GM12878 (cell line): ENCODE results near the gene PAEP.

Experiments
- BHLHE40 ChIP-seq, 2 experiments: fragments of 450-650 bp in 1 of 2; IDR thresholded peaks; 2 replicates each; pipeline ENCODE4 v1.6.1; 2011 to 2017; ENCODE audit warnings: low read depth in 2 of 2, borderline replicate concordance in 1 of 2, improper control_type of control experiment in 1 of 2, low read length in 1 of 2, mild to moderate bottlenecking in 1 of 2
- MXI1 ChIP-seq: fragments of 150-350 bp; IDR thresholded peaks from 2 replicates; pipeline ENCODE4 v1.6.1; 2011; ENCODE audit warnings: low read depth, mild to moderate bottlenecking, inconsistent platforms, low read length, improper control_type of control experiment
- POLR2AphosphoS5 ChIP-seq: IDR thresholded peaks from 2 replicates; pipeline ENCODE4 v1.6.1; 2011; ENCODE audit warnings: mild to moderate bottlenecking, low read length, inconsistent platforms
- RAD21 ChIP-seq: IDR thresholded peaks from 2 replicates; pipeline ENCODE4 v1.6.1; 2011; ENCODE audit warnings: mild to moderate bottlenecking, low read depth, low read length, moderate library complexity; ENCODE audit not compliant: insufficient read depth
- SIN3A ChIP-seq: IDR thresholded peaks from 2 replicates; pipeline ENCODE4 v1.6.1; 2012; ENCODE audit warnings: low read depth, low read length, improper control_type of control experiment
- YY1 ChIP-seq: IDR thresholded peaks from 2 replicates; pipeline ENCODE4 v1.6.1; 2011; ENCODE audit warnings: low read depth, mild to moderate bottlenecking, low read length
- TF ChIP-seq, protein P1 (sequence below): IDR thresholded peaks from 2 replicates; pipeline ENCODE4 v1.6.1; 2011; ENCODE audit warnings: low read depth, mild to moderate bottlenecking, low read length, moderate library complexity, borderline replicate concordance; ENCODE audit errors: extremely low read depth
- TF ChIP-seq, protein P2 (sequence below): IDR thresholded peaks from 2 replicates; pipeline ENCODE4 v1.6.1; 2012; ENCODE audit warnings: low read depth, low read length, improper control_type of control experiment
- TF ChIP-seq, protein P3 (sequence below), 3 experiments: IDR thresholded peaks in 2 of 3; conservative IDR thresholded peaks in 1 of 3; 2 replicates each; pipeline ENCODE4 v1.5.1; 2011; ENCODE audit warnings: low read depth in 3 of 3, low read length in 3 of 3, mild to moderate bottlenecking in 3 of 3, control low read depth in 2 of 3, moderate library complexity in 2 of 3, inconsistent platforms in 1 of 3, mixed read lengths in 1 of 3; ENCODE audit not compliant: control insufficient read depth in 2 of 3, insufficient read depth in 1 of 3; ENCODE audit errors: extremely low read depth in 1 of 3

DNA sequence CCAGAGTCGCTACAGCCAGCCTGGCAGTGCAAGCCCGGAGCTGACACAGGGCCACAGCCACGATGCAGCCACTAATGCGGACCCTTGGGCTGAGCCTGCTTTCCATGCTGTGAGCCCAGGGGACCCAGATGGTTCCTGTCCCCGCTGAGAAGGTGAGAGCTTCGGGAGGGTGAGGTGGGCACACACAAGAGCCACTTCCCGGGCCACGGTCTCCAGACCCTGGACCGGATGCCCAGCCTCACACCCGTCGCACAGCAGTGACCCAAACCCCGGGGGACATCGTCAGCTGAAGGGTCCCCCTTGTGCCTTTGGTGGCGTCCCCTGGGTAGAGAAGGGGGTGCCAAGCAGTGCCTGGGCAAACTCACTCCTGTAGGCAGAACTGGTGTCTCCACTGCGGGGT lies 13.4 kb downstream of the PAEP start:
- TF ChIP-seq POLR2AphosphoS5 (no peak), SIN3A (no peak), RAD21 (no peak), YY1 (no peak), MXI1 (no peak), BHLHE40 (IDR thresholded peaks at IDR 0.05; ENCODE audit: borderline replicate concordance in 1 of 2, low read depth in 2 of 2, low read length in 1 of 2) (no peak)
- TF ChIP-seq, protein P1, sequence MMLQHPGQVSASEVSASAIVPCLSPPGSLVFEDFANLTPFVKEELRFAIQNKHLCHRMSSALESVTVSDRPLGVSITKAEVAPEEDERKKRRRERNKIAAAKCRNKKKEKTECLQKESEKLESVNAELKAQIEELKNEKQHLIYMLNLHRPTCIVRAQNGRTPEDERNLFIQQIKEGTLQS, result no peak
- TF ChIP-seq, protein P2, sequence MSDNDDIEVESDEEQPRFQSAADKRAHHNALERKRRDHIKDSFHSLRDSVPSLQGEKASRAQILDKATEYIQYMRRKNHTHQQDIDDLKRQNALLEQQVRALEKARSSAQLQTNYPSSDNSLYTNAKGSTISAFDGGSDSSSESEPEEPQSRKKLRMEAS, result no peak
- TF ChIP-seq, protein P3, sequence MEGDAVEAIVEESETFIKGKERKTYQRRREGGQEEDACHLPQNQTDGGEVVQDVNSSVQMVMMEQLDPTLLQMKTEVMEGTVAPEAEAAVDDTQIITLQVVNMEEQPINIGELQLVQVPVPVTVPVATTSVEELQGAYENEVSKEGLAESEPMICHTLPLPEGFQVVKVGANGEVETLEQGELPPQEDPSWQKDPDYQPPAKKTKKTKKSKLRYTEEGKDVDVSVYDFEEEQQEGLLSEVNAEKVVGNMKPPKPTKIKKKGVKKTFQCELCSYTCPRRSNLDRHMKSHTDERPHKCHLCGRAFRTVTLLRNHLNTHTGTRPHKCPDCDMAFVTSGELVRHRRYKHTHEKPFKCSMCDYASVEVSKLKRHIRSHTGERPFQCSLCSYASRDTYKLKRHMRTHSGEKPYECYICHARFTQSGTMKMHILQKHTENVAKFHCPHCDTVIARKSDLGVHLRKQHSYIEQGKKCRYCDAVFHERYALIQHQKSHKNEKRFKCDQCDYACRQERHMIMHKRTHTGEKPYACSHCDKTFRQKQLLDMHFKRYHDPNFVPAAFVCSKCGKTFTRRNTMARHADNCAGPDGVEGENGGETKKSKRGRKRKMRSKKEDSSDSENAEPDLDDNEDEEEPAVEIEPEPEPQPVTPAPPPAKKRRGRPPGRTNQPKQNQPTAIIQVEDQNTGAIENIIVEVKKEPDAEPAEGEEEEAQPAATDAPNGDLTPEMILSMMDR (IDR thresholded peaks at IDR 0.05 in 2 of 3, conservative IDR thresholded peaks at IDR 0.05 in 1 of 3; ENCODE audit: control insufficient read depth in 2 of 3, extremely low read depth in 1 of 3, insufficient read depth in 1 of 3, low read depth in 3 of 3, low read length in 3 of 3), result no peak
